ENCODE measurements around the gene NPC1.

DNA sequence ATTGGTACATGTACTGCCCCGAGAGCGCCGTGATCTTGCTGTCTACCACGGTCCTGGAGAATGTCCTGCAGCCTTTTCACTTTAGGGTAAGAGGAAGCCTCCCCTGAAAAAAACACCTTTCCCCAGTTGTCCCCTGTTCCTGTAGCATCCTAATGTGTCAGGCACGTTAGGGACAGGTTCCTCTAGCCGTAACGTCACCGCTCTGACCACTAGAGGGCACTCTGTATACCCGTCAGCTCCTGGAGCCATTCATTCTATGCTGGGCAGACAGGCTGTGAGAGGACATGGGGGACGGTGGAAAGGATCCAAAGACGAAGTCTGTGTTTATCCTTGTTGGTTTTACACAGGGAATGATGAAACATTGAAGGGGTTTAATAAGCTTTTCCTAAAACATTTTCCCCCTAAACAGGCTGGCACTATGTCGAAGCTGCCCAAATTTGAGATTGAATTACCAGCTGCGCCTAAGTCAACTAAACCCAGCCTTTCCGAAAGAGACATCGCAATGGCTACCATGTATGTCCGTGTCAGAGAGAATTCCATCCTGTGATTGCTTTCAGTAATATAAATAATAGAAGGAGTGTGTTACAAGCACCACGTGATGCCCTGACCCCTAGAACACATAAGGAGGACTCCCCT lies 70.3 kb downstream of the NPC1 start:
- TF ChIP-seq POLR2AphosphoS5 (IDR thresholded peaks at IDR 0.05; ENCODE audit: low read depth, low read length) (no peak), POLR2A (IDR thresholded peaks at IDR 0.05; ENCODE audit: low read depth, low read length) (no peak), TAF1 (IDR thresholded peaks at IDR 0.05; ENCODE audit: borderline replicate concordance, low read depth, low read length) (no peak)
